Right lobe of liver (tissue), 4 donors: ENCODE data around the gene DRAM1.

Experiments used
- POLR2A ChIP-seq: fragments of 450-650 bp; IDR thresholded peaks from one replicate; pipeline ENCODE4 v1.6.1; 2017; ENCODE audit warnings: antibody characterized with exemption, mild to moderate bottlenecking
- TF ChIP-seq, protein P1 (sequence below), 4 donors: fragments of 200-600 bp in 3 of 4; fragments of 450-650 bp in 1 of 4; IDR thresholded peaks; one replicate each; pipeline versions ENCODE4 v1.5.1 to v1.8.0; 2016 to 2022; ENCODE audit warnings: antibody characterized with exemption in 4 of 4, mild to moderate bottlenecking in 2 of 4
- donor health status: DM: no; HTN: no; CAD: no.
- donor health status: DM: no; HTN: no; CAD: no.
- donor health status: DM: no; HTN: yes; CAD: no.

DNA sequence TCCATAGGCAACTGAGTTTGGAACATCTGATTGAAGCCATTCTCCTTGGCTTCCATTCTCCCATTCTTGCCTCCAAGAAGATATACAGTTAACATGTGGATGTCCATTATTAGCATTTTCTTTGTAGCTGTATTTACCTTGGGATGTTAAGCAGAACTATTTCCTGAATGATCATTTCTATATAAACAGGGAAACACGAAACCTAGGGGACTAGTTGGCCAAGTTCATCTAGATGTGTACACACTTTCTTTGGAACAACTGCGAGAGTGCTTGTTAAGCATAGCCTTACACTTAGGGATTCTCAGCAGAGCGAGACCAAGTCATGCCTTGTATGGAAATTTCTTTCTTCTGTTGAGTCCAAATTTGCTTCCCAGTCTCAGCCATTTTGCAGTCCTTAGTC is 42.1 kb downstream of the DRAM1 start:
- TF ChIP-seq POLR2A = no peak
- TF ChIP-seq, protein P1, sequence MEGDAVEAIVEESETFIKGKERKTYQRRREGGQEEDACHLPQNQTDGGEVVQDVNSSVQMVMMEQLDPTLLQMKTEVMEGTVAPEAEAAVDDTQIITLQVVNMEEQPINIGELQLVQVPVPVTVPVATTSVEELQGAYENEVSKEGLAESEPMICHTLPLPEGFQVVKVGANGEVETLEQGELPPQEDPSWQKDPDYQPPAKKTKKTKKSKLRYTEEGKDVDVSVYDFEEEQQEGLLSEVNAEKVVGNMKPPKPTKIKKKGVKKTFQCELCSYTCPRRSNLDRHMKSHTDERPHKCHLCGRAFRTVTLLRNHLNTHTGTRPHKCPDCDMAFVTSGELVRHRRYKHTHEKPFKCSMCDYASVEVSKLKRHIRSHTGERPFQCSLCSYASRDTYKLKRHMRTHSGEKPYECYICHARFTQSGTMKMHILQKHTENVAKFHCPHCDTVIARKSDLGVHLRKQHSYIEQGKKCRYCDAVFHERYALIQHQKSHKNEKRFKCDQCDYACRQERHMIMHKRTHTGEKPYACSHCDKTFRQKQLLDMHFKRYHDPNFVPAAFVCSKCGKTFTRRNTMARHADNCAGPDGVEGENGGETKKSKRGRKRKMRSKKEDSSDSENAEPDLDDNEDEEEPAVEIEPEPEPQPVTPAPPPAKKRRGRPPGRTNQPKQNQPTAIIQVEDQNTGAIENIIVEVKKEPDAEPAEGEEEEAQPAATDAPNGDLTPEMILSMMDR (IDR thresholded peaks at IDR 0.05) = no peak
